IPS-NIHi11 (cell line): ENCODE measurements around the gene C2CD2.

ENCODE experiments used
- DNase-seq: peaks from one replicate; pipeline ENCODE4 v3.0.0; 2012; ENCODE audit warnings: mixed read lengths, low spot score

Gene C2CD2

GRCh38 chr21:41908829-41909228, 45.0 kb downstream of the C2CD2 start:
- no peak for DNase-seq

DNA sequence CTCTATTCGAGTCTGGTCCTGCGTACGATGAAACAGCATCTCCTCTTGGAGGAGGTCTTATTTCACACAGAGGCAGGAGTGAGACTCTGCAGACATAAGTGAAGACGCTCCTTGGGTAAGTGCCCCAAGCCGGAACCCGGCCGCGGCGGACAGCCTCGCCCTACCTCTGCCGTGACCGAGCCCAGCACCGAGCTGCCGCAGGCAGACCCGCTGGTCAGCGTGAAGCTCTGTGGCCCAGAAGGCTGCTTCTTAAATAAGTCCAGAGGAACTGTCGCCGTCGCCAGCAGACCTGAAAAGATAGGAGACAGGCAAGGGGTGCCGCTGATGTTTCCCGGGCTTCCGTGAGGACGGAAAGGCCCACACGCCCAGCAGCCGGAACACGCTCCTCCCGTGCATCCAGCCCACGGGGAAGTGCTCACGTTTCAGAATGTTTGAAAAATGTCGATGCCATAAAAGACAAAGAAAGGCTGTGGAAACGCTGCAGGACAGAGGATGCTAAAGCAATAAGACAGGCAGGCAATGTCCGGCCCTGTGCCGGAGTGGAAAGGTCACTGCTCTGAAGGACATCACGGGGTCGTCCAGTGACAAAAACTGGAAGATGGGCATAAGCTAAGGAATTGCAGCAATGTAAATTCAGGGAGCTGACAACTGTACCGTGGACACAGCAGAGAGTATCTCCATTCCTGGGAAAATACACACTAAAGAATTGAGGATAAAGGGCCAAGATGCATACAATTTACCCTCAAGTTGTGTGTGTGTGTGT, 46.1 kb downstream of the C2CD2 start:
- no peak for DNase-seq

GRCh38 chr21:41906770-41907169, 47.0 kb downstream of the C2CD2 start:
- no peak for DNase-seq

- DNase-seq = no peak
Observed at GRCh38 chr21:41903559-41904351, 50.1 kb downstream of the C2CD2 start.

- no peak for DNase-seq
Observed at GRCh38 chr21:41902946-41903345, 50.9 kb downstream of the C2CD2 start.

- no peak for DNase-seq
Observed at GRCh38 chr21:41901782-41902181, 52.0 kb downstream of the C2CD2 start.

DNA sequence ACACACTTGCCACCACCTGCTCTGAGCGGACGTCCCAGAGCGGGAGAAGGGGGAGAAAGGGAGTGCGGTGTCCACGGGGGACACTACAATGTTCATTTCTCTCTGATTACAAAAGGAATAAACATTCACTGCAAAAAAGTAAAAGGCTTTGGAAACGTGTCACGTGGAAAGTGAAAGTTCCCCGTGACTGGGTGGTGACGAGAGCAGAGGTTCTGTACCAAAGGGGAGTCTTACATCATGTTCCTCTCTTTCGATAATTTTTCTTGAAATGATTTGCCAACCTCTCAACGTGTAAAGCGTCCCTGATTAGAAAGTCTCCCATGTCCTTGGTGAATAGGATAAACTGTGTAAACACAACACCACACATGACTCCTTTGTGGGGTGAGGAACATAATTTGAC, 52.7 kb downstream of the C2CD2 start:
- DNase-seq = no peak

- no peak for DNase-seq
Observed at GRCh38 chr21:41900401-41900800, 53.4 kb downstream of the C2CD2 start.

- DNase-seq = no peak
Observed at GRCh38 chr21:41899426-41900202, 54.2 kb downstream of the C2CD2 start.

DNA sequence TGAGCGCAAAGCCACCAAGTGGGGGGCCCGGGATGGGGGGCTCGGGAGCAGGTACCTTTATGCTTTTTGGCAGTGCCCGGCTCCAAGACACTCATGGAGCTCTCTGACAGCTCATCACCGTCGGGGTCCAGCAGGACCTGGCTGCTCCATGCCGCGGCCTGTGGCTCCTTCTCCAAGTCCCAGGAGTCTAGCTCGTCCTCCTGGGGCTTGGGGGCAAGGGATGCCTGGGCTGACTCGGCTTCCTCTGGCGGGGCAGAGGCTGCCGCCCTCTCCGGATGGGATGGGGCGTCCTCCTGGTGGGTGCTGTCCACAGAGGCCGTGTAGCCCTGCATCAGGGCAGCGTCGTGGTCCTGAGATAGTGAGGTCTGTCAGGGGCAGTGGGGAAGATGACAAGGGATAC, 54.8 kb downstream of the C2CD2 start:
- DNase-seq = no peak

DNA sequence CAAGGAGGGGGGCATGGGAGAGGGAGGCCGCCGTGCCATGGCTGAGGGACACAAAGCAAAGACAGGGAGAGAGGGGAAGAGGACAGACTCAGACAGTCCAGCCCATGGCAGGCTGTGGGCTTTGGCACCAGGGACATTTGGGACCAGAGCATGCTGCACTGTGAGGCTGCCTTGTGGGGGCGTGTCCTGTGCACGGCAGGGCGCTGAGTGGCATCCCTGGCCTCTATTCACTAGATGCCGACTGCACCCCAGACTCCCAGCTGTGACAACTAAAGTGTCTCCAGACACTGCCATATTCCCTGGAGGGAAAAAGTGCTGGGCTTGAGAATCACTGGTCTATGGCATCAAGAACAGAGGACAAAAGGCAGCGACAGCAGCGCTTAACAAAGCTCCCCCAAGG, 56.1 kb downstream of the C2CD2 start:
- DNase-seq = no peak

GRCh38 chr21:41897047-41897669, 56.7 kb downstream of the C2CD2 start:
- no peak for DNase-seq

DNA sequence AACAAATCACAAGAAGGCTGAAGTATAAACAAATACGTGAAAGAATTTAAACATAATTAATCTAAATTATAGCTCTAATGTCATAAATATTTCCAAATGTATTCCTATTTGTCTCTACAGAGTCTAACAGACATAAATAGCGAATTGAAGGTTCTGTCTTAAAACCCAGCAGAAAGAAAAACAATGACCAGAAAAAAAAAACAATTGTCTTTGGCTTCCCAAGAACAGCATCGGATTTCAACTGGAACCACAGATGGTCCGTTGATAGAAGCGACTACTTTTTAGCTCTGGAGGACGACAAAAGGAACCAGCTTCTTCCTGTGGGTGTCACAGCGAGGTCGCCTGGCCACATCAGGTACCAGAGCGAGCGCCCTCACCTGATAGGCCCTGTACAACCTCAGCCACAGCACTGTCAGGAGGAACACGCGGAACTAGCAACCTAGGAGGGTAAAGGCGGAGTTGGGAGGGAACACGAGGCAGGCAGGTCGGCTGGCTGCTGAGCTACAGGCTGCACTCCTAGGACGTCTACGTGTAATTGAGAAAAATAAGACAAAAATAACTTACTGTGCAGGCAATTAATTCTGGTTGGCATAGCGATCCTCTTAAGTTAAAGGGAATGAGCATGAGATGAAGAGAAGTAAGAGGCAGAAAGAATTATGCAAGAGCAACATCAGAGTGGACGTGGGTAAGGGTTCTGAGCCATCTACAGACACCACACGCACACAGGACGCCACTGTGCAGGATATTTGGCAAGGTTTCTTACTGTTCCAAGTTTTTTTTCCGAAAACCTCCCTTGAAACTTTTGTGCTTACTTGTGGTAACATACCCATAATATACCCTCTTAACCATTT, 58.0 kb downstream of the C2CD2 start:
- DNase-seq = peak; percentile 33

GRCh38 chr21:41894922-41895557, 58.8 kb downstream of the C2CD2 start:
- no peak for DNase-seq

DNA sequence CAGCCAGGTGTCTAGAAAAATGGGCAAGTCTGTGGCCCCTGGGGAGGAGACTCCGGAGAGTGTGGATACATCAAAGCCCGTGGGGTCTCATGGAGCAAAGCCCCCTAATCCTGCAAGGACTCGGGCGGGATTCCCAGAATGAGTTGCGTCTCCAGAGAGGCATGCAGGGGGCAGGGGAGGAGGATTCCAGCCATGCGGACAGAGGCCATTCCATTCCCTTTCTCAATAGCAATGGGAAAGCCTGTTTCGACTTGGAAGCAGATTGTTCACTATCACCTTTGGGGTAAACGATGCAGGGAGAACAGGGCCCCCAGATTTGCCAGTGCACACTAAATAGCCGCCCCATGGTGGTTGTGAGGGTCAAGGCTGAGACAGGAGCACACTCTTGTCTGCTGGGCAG, 59.3 kb downstream of the C2CD2 start:
- no peak for DNase-seq

DNA sequence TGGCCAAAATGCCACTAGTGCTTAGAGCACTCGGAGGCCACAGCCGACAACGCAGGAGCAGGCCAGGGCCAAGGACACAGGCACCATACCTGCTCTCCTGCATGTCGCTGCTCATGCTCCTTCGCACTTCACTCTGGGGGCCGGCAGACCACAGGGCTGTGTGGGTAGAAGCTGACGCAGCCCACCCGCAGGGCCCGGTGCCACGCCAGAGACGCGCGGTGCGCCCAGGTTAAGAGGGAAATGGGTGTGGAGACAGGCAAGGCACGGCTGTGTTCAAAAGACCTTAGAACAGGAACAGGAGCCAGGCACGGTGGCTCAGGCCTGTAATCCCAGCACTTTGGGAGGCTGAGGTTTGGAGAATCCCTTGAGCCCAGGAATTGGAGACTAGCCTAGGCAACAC, 61.1 kb downstream of the C2CD2 start:
- no peak for DNase-seq

DNA sequence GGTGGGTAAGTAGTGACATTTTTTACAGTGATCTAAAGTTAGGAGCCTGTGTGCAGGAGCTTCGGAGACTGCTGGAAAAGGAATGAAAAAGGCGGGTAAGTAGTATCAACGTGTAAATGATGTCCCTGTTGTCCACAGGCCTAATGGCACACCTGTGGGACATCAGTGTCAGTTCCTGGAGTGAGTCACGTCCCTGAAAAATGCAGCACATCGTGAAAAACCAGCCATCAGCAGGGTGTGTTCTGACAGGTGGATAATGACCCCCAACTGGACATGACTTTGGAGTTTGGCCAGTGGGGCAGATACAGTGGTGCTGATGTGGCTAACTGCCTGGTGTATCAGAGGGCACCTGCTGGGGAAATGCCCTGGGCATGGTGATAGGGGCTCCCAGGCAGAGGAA, 62.7 kb downstream of the C2CD2 start:
- no peak for DNase-seq

- DNase-seq = no peak
Observed at GRCh38 chr21:41890355-41890754, 63.5 kb downstream of the C2CD2 start.

DNA sequence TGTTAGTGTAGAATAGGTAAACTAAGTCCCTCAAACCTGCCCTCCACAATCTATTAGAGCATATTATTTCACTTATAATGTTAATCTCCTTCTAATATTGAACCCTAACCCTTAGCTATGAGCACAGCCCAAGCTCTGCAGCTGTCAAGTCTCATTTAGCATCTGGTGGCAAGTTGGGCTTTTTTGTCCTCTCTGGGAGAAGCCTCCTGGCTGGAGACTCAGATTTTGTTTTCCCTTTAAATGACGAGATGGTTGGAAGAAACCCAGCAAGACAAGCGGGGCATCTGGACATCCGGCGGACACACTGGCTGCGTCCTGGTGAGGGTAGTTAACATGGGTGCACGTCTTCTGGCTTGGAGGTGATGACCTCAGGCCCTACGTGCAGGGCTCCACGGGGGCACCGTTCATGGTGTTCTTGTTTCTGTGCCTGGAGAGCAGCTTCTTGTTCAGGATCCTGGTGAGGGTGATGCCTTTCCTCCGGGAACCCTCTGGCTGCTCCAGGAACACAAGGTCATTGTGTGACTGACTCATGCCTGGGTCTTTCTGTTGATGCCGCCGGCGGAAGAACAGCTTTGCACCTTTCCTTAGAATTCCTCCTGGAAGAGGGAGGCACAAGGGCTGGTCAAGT, 65.0 kb downstream of the C2CD2 start:
- DNase-seq = no peak

- DNase-seq = no peak
Observed at GRCh38 chr21:41887667-41888066, 66.2 kb downstream of the C2CD2 start.
